ENCODE measurements around the gene SELENON. TPM values are rescaled to one million over a fixed set of nuclear protein-coding genes. Genes with fewer than 3 reads are reported as not detected.

SELENON gene
- polyA plus RNA-seq, 1 of the 3 experiments (the other 2 are of a cell fraction): 56.2 TPM

DNA sequence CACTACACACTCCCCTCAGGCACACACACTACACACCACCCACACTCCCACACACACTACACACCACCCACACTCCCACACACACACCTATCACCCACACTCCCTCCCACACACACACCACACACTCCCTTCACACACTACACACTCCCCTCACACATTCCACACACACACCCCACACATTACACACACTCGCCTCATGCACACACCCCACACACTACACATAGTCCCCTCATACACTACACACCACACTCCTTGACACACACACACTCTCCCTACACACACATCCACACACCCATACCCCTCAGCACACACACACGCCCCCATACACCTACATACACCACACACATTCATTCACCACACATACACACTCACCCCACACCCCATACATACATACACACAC, 31.0 kb upstream of the SELENON start:
- Histone ChIP-seq H3K79me2 (ENCODE audit: insufficient read depth) (no peaks in the 10 kb centered on the region), H3K36me3 (replicated peaks in 1 of 2; ENCODE audit: control insufficient read depth in 1 of 2, insufficient read depth in 2 of 2, low read length in 1 of 2) (no peaks in the 10 kb centered on the region), H3F3A (replicated peaks; ENCODE audit: insufficient read depth) (no peaks in the 10 kb centered on the region), H3K27me3 (ENCODE audit: insufficient read depth) (no peaks in the 10 kb centered on the region), H2AFZ (ENCODE audit: low read depth) (no peak overlapping the region), H3K9me2 (no peaks in the 10 kb centered on the region), H3K4me1 (ENCODE audit: control insufficient read depth in 1 of 2, insufficient read depth in 2 of 2, low read depth in 1 of 2, low read length in 1 of 2) (peaks cover 0 to 75% of the 10 kb centered on the region in 2 experiments; a peak in 1 of 4 replicates), H3K27ac (ENCODE audit: low read depth in 2 of 2, low read length in 1 of 2) (no peak overlapping the region), H3K4me3 (ENCODE audit: low read depth in 2 of 2, low read length in 1 of 2) (no peak overlapping the region), H4K20me1 (ENCODE audit: insufficient read depth) (no peaks in the 10 kb centered on the region), H3K9ac (no peak overlapping the region), H3K9me3 (no peaks in the 10 kb centered on the region), H3K4me2 (no peak overlapping the region)
- POLR2A ChIA-PET: no interaction called here
- no peak for DNase-seq
- TF ChIP-seq SMC3 (IDR thresholded peaks at IDR 0.05; ENCODE audit: low read depth, low read length): no peak
- TF ChIP-seq MEF2A (IDR thresholded peaks at IDR 0.05; ENCODE audit: borderline replicate concordance, low read depth): no peak
- TF ChIP-seq SIN3A (IDR thresholded peaks at IDR 0.05; ENCODE audit: borderline replicate concordance, low read depth, low read length): no peak
- TF ChIP-seq, protein P1, sequence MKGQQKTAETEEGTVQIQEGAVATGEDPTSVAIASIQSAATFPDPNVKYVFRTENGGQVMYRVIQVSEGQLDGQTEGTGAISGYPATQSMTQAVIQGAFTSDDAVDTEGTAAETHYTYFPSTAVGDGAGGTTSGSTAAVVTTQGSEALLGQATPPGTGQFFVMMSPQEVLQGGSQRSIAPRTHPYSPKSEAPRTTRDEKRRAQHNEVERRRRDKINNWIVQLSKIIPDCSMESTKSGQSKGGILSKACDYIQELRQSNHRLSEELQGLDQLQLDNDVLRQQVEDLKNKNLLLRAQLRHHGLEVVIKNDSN (IDR thresholded peaks at IDR 0.05; ENCODE audit: borderline replicate concordance, low read depth): no peak
- no peak for TF ChIP-seq CHD2 (IDR thresholded peaks at IDR 0.05; ENCODE audit: low read length, partially characterized antibody)
- TF ChIP-seq POLR2AphosphoS5 (IDR thresholded peaks at IDR 0.05; ENCODE audit: low read depth, low read length): no peak
- TF ChIP-seq EP300 (IDR thresholded peaks at IDR 0.05; ENCODE audit: borderline replicate concordance in 1 of 2, low read depth in 1 of 2, low read length in 1 of 2): no peak
- TF ChIP-seq MXI1 (IDR thresholded peaks at IDR 0.05; ENCODE audit: low read depth, low read length): no peak
- TF ChIP-seq EZH2phosphoT487 (IDR thresholded peaks at IDR 0.05; ENCODE audit: borderline replicate concordance, low read depth): no peak
- no peak for TF ChIP-seq RXRA (IDR thresholded peaks at IDR 0.05; ENCODE audit: borderline replicate concordance, low read depth)
- no peak for TF ChIP-seq GATA2 (CRISPR knock-in tag; IDR thresholded peaks at IDR 0.05)
- TF ChIP-seq, protein P2, sequence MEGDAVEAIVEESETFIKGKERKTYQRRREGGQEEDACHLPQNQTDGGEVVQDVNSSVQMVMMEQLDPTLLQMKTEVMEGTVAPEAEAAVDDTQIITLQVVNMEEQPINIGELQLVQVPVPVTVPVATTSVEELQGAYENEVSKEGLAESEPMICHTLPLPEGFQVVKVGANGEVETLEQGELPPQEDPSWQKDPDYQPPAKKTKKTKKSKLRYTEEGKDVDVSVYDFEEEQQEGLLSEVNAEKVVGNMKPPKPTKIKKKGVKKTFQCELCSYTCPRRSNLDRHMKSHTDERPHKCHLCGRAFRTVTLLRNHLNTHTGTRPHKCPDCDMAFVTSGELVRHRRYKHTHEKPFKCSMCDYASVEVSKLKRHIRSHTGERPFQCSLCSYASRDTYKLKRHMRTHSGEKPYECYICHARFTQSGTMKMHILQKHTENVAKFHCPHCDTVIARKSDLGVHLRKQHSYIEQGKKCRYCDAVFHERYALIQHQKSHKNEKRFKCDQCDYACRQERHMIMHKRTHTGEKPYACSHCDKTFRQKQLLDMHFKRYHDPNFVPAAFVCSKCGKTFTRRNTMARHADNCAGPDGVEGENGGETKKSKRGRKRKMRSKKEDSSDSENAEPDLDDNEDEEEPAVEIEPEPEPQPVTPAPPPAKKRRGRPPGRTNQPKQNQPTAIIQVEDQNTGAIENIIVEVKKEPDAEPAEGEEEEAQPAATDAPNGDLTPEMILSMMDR (IDR thresholded peaks at IDR 0.05): no peak
- TF ChIP-seq, protein P3, sequence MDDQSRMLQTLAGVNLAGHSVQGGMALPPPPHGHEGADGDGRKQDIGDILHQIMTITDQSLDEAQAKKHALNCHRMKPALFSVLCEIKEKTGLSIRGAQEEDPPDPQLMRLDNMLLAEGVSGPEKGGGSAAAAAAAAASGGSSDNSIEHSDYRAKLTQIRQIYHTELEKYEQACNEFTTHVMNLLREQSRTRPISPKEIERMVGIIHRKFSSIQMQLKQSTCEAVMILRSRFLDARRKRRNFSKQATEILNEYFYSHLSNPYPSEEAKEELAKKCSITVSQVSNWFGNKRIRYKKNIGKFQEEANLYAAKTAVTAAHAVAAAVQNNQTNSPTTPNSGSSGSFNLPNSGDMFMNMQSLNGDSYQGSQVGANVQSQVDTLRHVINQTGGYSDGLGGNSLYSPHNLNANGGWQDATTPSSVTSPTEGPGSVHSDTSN (IDR thresholded peaks at IDR 0.05): no peak
- no peak for TF ChIP-seq JUND (IDR thresholded peaks at IDR 0.05)
- CTCF ChIA-PET: interaction anchor here (1.0 to 2.0 kb wide), 2 partner anchors 150 to 160 kb away, joined by 3 to 6 read pairs; no protein-coding TSS in a partner anchor
- 71% methylated on average over 2 of the region's 2 CpGs for WGBS (ENCODE audit: low lambda C conversion rate)

Measured in SK-N-SH (cell line).